ENCODE results near the gene AGBL4. TPM values are rescaled to one million over a fixed set of nuclear protein-coding genes. Genes with fewer than 3 reads are reported as not detected.

The AGBL4 gene
- total and polyA plus RNA-seq, 8 donors = 0.32 to 1.3 (median 0.87) TPM

DNA sequence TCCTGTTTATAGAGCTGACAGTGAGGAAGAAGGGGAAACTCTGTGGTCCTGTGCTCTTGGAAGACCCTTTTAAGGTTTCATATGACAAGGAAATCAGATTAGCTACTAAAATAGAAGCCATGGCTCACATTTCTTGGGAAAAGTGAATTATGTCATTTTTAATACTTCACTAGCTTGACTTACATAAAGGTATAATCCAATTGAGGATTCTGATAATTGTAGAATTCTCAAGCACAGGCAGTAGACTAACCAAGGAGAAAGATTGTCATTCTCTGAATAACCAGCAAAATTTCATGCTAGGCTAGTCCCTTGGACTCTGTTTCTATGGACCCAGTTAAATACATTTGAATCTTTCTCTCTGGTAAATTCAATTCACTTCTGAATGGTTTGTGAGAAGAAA, 634.1 kb downstream of the AGBL4 start:
- Histone ChIP-seq H3K9me3 (no peaks in the 10 kb centered on the region), H3K27me3 (no peaks in the 10 kb centered on the region), H3K36me3 (no peaks in the 10 kb centered on the region), H3K4me3 (no peak overlapping the region), H3K4me1 (no peaks in the 10 kb centered on the region), H3K27ac (no peak overlapping the region)
- intact Hi-C loops (cut with DNase I) = no loop called here
- DNase-seq (no peak), ATAC-seq (no peak)
- TF ChIP-seq, protein P1, sequence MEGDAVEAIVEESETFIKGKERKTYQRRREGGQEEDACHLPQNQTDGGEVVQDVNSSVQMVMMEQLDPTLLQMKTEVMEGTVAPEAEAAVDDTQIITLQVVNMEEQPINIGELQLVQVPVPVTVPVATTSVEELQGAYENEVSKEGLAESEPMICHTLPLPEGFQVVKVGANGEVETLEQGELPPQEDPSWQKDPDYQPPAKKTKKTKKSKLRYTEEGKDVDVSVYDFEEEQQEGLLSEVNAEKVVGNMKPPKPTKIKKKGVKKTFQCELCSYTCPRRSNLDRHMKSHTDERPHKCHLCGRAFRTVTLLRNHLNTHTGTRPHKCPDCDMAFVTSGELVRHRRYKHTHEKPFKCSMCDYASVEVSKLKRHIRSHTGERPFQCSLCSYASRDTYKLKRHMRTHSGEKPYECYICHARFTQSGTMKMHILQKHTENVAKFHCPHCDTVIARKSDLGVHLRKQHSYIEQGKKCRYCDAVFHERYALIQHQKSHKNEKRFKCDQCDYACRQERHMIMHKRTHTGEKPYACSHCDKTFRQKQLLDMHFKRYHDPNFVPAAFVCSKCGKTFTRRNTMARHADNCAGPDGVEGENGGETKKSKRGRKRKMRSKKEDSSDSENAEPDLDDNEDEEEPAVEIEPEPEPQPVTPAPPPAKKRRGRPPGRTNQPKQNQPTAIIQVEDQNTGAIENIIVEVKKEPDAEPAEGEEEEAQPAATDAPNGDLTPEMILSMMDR (IDR thresholded peaks at IDR 0.05) = no peak

DNA sequence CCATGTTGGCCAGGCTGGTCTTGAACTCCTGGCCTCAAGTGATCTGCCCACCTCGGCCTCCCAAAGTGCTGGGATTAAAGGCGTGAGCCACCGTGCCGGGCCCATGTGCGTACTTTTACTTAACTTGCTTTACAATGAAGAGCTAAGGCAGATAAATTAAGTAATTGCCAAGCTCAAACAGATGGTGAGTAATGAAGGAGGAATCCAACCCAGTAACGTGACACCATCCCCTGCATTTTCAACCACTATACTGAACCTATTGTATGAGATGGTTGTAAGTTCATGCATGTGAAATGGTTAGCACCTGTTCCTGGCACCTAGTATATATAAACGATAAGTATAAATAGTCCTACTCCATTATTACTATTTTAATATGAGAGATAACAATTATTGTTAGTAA, 659.1 kb downstream of the AGBL4 start:
- DNase-seq (peak in 1 of 4 donors; percentile 41), ATAC-seq (no peak)
- intact Hi-C loops (cut with DNase I) = no loop called here
- Histone ChIP-seq H3K27ac (no peak overlapping the region), H3K36me3 (no peaks in the 10 kb centered on the region), H3K9me3 (no peaks in the 10 kb centered on the region), H3K4me3 (no peak overlapping the region), H3K27me3 (no peaks in the 10 kb centered on the region), H3K4me1 (no peaks in the 10 kb centered on the region)
- TF ChIP-seq, protein P1 (IDR thresholded peaks at IDR 0.05) = no peak

DNA sequence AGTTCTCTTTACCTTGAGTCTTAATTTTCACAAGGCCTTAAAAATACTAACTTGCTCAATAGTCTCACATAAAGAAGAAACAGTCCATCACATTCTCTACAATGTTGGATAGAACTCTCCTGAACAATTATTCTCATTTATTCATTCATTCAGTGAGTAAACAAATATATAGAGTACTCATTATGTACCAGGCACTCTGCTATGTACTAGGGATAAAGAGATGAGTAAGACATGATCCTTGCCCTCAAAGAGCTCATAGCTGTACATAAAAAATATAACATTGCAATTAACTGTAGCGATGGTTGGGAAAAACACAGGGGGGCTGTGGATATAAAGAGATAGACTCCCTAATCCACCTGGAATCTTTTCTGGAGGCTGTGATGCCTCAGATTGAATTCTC, 660.1 kb downstream of the AGBL4 start:
- ATAC-seq = no peak
- TF ChIP-seq, protein P1 (IDR thresholded peaks at IDR 0.05) = no peak
- H3K9me3 ChIP-seq = no peaks in the 10 kb centered on the region

DNA sequence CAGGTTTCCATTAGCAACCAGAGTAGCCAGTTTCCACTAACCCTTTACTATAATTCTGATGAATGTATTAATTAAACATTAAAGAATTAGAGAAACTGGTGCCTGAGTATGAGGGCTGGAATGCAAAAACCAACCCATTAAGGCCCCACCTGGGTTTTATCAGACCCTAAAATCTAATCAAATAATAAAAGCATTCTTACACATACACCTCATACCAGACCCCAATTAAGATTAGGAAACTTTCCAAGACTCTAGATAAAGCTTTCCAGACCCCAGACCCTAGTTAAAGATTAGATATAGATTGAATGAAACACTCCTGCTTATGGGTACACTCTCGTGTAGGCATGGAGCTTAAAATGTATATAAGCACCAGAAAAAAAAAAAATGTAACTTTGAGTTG, 665.7 kb downstream of the AGBL4 start:
- intact Hi-C loops (cut with DNase I) = no loop called here
- H3K4me3 ChIP-seq = no peak overlapping the region
- ATAC-seq = no peak

More for the DNA sequence above, 660.1 kb downstream of the AGBL4 start:
- no peaks in the 10 kb centered on the region for H3K4me1 ChIP-seq
- no peaks in the 10 kb centered on the region for H3K36me3 ChIP-seq
- intact Hi-C loops (cut with DNase I) = no loop called here
- no peak for DNase-seq
- H3K27ac ChIP-seq = no peak overlapping the region
- no peak overlapping the region for H3K4me3 ChIP-seq
- H3K27me3 ChIP-seq = no peaks in the 10 kb centered on the region

DNA sequence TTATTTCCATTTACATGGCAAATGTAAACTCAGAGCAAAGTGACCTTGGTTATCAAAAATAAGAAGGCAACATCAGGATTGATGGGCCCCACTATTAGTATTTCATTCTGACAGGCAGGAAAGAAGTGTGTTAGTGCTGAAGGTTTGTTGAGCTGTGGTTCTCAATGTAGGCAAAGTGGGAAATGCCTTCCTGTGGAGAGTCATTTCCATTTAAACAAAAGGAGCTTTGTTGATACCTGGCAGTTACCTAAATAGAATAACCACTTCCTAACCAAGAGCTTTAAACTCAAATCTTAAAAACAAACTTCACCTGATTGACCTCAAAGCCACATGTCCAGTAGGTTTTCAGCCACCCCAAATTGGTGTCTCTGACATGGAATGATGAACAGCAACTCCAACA, 667.2 kb downstream of the AGBL4 start:
- no peaks in the 10 kb centered on the region for H3K4me1 ChIP-seq
- no peaks in the 10 kb centered on the region for H3K36me3 ChIP-seq
- DNase-seq (no peak), ATAC-seq (no peak)
- intact Hi-C loops (cut with DNase I) = no loop called here
- H3K27ac ChIP-seq = no peak overlapping the region
- TF ChIP-seq, protein P1 (IDR thresholded peaks at IDR 0.05) = no peak
- H3K27me3 ChIP-seq = no peaks in the 10 kb centered on the region
- H3K9me3 ChIP-seq = no peaks in the 10 kb centered on the region
- H3K4me3 ChIP-seq = no peak overlapping the region

More for the DNA sequence above, 665.7 kb downstream of the AGBL4 start:
- Histone ChIP-seq H3K9me3 (no peaks in the 10 kb centered on the region), H3K27ac (no peak overlapping the region), H3K4me1 (no peaks in the 10 kb centered on the region), H3K27me3 (no peaks in the 10 kb centered on the region), H3K36me3 (no peaks in the 10 kb centered on the region)
- TF ChIP-seq, protein P1 (IDR thresholded peaks at IDR 0.05) = no peak
- no peak for DNase-seq
